Neural progenitor cell (in vitro differentiated cells): ENCODE data around the gene LSM6.

Source experiments
- EZH2 ChIP-seq: fragments of 200-600 bp; sonication (generic); IDR thresholded peaks from 2 replicates; pipeline ENCODE4 v1.6.1; 2017; ENCODE audit warnings: antibody characterized with exemption, mild to moderate bottlenecking, moderate library complexity
- TF ChIP-seq, protein P1 (sequence below): fragments of 200-600 bp; sonication (generic); IDR thresholded peaks from 2 replicates; pipeline ENCODE4 v1.5.1; 2017; ENCODE audit warnings: antibody characterized with exemption, mild to moderate bottlenecking

DNA sequence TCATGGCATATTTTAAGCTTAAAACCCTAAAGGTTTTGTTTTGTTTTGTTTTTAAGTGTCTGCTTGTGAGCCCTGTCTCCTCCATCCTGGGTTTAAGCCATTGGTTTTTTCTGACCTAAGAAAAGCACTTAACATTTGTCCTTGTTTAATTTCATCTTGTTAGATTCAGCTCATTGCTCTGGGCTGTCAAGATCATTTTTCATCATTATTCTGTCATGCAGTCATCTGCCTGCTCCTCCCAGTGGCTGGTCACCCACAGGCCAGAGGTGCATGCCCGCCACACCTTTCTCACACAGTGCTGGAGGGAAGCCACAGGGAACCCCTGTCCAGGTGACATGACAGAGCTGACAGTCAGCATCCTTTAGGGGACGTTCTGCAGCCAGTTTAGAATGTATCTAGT lies 27.1 kb downstream of the LSM6 start:
- TF ChIP-seq, protein P1, sequence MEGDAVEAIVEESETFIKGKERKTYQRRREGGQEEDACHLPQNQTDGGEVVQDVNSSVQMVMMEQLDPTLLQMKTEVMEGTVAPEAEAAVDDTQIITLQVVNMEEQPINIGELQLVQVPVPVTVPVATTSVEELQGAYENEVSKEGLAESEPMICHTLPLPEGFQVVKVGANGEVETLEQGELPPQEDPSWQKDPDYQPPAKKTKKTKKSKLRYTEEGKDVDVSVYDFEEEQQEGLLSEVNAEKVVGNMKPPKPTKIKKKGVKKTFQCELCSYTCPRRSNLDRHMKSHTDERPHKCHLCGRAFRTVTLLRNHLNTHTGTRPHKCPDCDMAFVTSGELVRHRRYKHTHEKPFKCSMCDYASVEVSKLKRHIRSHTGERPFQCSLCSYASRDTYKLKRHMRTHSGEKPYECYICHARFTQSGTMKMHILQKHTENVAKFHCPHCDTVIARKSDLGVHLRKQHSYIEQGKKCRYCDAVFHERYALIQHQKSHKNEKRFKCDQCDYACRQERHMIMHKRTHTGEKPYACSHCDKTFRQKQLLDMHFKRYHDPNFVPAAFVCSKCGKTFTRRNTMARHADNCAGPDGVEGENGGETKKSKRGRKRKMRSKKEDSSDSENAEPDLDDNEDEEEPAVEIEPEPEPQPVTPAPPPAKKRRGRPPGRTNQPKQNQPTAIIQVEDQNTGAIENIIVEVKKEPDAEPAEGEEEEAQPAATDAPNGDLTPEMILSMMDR: no peak
- no peak for TF ChIP-seq EZH2
